Mesenchymal stem cell (in vitro differentiated cells and primary cell): ENCODE data around the gene C1QB.

ENCODE experiments used
- DNase-seq: peaks from one replicate; pipeline ENCODE4 v3.0.0-alpha.2; 2013
- H2AFZ ChIP-seq: one replicate; pipeline ENCODE4 v1.6.1; 2013; ENCODE audit warnings: low read depth, mild to moderate bottlenecking, control low read depth, inconsistent platforms, low read length, moderate library complexity
- H2AK5ac ChIP-seq: 2 replicates; pipeline ENCODE4 v1.6.1; 2013; ENCODE audit warnings: low read length, moderate library complexity, mild to moderate bottlenecking, inconsistent platforms; ENCODE audit not compliant: severe bottlenecking
- H2BK120ac ChIP-seq: one replicate; pipeline ENCODE4 v1.6.1; 2013; ENCODE audit warnings: low read depth, mild to moderate bottlenecking, inconsistent platforms, low read length, moderate library complexity
- H2BK12ac ChIP-seq, 2 experiments: one replicate each; pipeline ENCODE4 v1.6.1; 2013; ENCODE audit warnings: inconsistent platforms in 2 of 2, low read length in 2 of 2, mild to moderate bottlenecking in 2 of 2, moderate library complexity in 2 of 2, control low read depth in 1 of 2
- H2BK15ac ChIP-seq: one replicate; pipeline ENCODE4 v1.6.1; 2013; ENCODE audit warnings: mild to moderate bottlenecking, low read depth, inconsistent platforms; ENCODE audit not compliant: poor library complexity, severe bottlenecking
- H2BK5ac ChIP-seq: 2 replicates; pipeline ENCODE4 v1.6.1; 2013; ENCODE audit warnings: low read depth, mild to moderate bottlenecking, low read length, control low read depth, inconsistent platforms; ENCODE audit not compliant: poor library complexity, severe bottlenecking
- H3K14ac ChIP-seq, 2 experiments: one replicate each; pipeline ENCODE4 v1.6.1; 2013; ENCODE audit warnings: inconsistent platforms in 2 of 2, low read length in 2 of 2, control low read depth in 1 of 2, mild to moderate bottlenecking in 1 of 2, moderate library complexity in 1 of 2
- H3K18ac ChIP-seq, 2 experiments: one replicate each; pipeline ENCODE4 v1.6.1; 2013; ENCODE audit warnings: inconsistent platforms in 2 of 2, low read length in 2 of 2, control low read depth in 1 of 2, low read depth in 1 of 2, mild to moderate bottlenecking in 1 of 2
- H3K23ac ChIP-seq, 2 experiments: one replicate each; pipeline ENCODE4 v1.6.1; 2013; ENCODE audit warnings: inconsistent platforms in 2 of 2, low read length in 2 of 2, mild to moderate bottlenecking in 2 of 2, moderate library complexity in 2 of 2, control low read depth in 1 of 2
- H3K27ac ChIP-seq: 2 replicates; pipeline ENCODE4 v1.5.1; 2013; ENCODE audit warnings: mild to moderate bottlenecking, moderate library complexity, low read length, control low read depth, inconsistent platforms; ENCODE audit not compliant: poor library complexity, severe bottlenecking
- H3K27me3 ChIP-seq, 2 experiments: 2 replicates each; pipeline versions ENCODE4 v1.6.1 to v1.7.0; 2013; ENCODE audit warnings: low read length in 2 of 2, mild to moderate bottlenecking in 2 of 2, moderate library complexity in 2 of 2, control low read depth in 1 of 2, inconsistent platforms in 1 of 2; ENCODE audit not compliant: control insufficient read depth in 1 of 2, insufficient read depth in 1 of 2
- H3K36me3 ChIP-seq, 2 experiments: 2 replicates each; pipeline versions ENCODE4 v1.6.1 to v1.7.0; 2013; ENCODE audit warnings: low read length in 2 of 2, control low read depth in 1 of 2, inconsistent platforms in 1 of 2, low read depth in 1 of 2, mild to moderate bottlenecking in 1 of 2; ENCODE audit not compliant: insufficient read depth in 2 of 2, control insufficient read depth in 1 of 2
- H3K4ac ChIP-seq, 2 experiments: one replicate each; pipeline ENCODE4 v1.6.1; 2013; ENCODE audit warnings: inconsistent platforms in 2 of 2, low read length in 2 of 2, mild to moderate bottlenecking in 2 of 2, moderate library complexity in 2 of 2, control low read depth in 1 of 2, low read depth in 1 of 2
- H3K4me1 ChIP-seq: 2 replicates; pipeline ENCODE4 v1.6.1; 2013; ENCODE audit warnings: low read depth, low read length, control low read depth; ENCODE audit not compliant: control insufficient read depth, insufficient read depth
- H3K4me2 ChIP-seq: 2 replicates; pipeline ENCODE4 v1.6.1; 2013; ENCODE audit warnings: low read length, mild to moderate bottlenecking, inconsistent platforms; ENCODE audit not compliant: poor library complexity, severe bottlenecking
- H3K4me3 ChIP-seq, 2 experiments: 2 replicates each; pipeline versions ENCODE4 v1.5.1 to v1.7.0; 2013; ENCODE audit warnings: low read length in 2 of 2, mild to moderate bottlenecking in 2 of 2, control low read depth in 1 of 2, low read depth in 1 of 2; ENCODE audit not compliant: insufficient read depth in 1 of 2
- H3K79me1 ChIP-seq: replicated peaks from 2 replicates; pipeline ENCODE4 v1.6.1; 2013; ENCODE audit warnings: mild to moderate bottlenecking, control low read depth, low read length, inconsistent platforms; ENCODE audit not compliant: poor library complexity, severe bottlenecking
- H3K9ac ChIP-seq: 2 replicates; pipeline ENCODE4 v1.7.0; 2013; ENCODE audit warnings: mild to moderate bottlenecking, low read length, moderate library complexity
- H3K9me3 ChIP-seq: 2 replicates; pipeline ENCODE4 v1.7.0; 2013; ENCODE audit warnings: mild to moderate bottlenecking, low read length; ENCODE audit not compliant: control insufficient read depth
- H4K8ac ChIP-seq: one replicate; pipeline ENCODE4 v1.6.1; 2013; ENCODE audit warnings: inconsistent platforms, mild to moderate bottlenecking, low read length, moderate library complexity
- H4K91ac ChIP-seq: one replicate; pipeline ENCODE4 v1.6.1; 2013; ENCODE audit warnings: mild to moderate bottlenecking, low read length, inconsistent platforms
- WGBS: methylation state at CpG from one replicate; pipeline ENCODE4 v1.1.7; 2013; ENCODE audit warnings: mixed read lengths; 5-methylcytosine and 5-hydroxymethylcytosine counted together

C1QB gene

DNA sequence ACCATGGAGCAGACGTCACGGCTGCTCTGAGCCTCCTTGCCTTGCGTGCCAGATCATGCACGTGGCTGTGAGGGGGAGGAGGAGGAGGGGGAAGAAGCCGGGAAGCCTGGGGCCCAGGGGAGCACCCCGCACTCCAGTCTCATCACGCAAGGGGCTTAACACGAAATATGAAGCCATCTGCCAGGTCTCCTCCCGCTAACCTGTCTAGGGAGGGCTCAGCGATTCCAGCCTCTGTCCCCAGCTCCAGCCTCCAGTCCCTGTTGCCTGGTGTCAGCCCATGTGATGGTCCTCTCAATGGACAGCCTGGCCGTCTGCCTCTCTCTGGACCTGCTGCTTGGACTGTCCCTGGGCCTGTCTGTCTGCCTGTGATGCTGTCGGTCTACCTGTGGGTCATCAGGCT is 39.1 kb upstream of the C1QB start:
- H3K36me3 ChIP-seq, result no peaks in the 10 kb centered on the region

DNA sequence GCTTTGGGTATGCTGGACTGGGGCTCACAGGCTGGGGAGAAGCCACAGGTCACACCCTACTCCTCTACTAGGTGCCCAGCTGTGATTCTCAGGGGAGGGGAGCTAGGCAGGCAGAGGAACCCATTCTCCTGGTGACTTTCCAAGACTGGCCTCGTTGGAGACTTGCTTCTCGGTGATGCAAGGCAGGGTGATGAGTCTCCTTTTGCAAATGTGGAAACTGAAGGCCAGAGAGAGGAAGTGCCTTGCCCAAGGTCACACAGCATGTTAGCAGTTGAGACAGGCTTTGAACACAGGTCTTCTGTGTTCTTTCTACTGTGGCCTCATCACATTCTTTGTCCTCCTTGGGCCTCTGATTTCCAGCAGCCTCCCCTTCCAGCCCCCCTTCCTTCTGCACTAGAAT is 37.1 kb upstream of the C1QB start:
- DNase-seq, result no peak

More for the DNA sequence above, 39.1 kb upstream of the C1QB start:
- Histone ChIP-seq H3K9ac (no peak overlapping the region), H3K4me3 (no peak overlapping the region), H2BK120ac (no peak overlapping the region), H2AK5ac (no peak overlapping the region), H3K27ac (no peak overlapping the region), H3K23ac (no peak overlapping the region), H3K79me1 (no peaks in the 10 kb centered on the region), H3K4ac (no peak overlapping the region), H3K9me3 (no peaks in the 10 kb centered on the region), H3K4me1 (no peaks in the 10 kb centered on the region), H3K14ac (no peak overlapping the region), H2BK12ac (no peak overlapping the region), H4K91ac (no peak overlapping the region), H3K18ac (no peak overlapping the region), H2BK5ac (no peak overlapping the region), H2AFZ (no peak overlapping the region), H3K4me2 (no peak overlapping the region), H2BK15ac (no peak overlapping the region), H4K8ac (no peak overlapping the region), H3K27me3 (peaks cover 61 to 90% of the 10 kb centered on the region in 2 experiments)
- no peak for DNase-seq
- 68% methylated on average over 12 of the region's 12 CpGs for WGBS

DNA sequence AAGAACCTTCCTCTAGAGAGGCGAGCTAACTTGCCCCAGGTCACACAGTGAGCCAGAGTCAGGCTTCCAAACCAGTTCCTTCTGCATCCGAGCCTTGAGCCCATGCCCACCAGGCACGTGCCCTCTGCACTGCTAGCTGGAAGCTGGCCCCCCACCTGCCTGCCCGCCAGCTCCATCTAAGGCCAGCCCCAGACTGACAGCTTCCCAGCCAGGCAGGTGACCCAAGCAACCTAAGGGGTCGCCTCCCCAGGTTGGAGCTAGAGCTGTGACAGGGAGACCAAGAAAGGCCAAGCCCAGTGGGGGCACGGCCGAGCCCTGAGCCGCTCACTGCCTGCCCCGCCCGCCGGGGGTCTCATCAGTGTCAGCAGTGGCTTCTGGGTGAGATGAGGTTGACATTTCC is 36.5 kb upstream of the C1QB start:
- no peak overlapping the region for H3K27ac ChIP-seq
- H3K4ac ChIP-seq, result no peak overlapping the region
- H3K9me3 ChIP-seq, result no peaks in the 10 kb centered on the region
- H2BK12ac ChIP-seq, result no peak overlapping the region
- no peak overlapping the region for H3K4me3 ChIP-seq
- no peak overlapping the region for H4K8ac ChIP-seq
- H2BK15ac ChIP-seq, result no peak overlapping the region
- H3K14ac ChIP-seq, result no peak overlapping the region
- H3K4me2 ChIP-seq, result no peak overlapping the region
- no peak overlapping the region for H2AFZ ChIP-seq
- no peak overlapping the region for H2BK5ac ChIP-seq
- H4K91ac ChIP-seq, result no peak overlapping the region
- no peak for DNase-seq
- no peak overlapping the region for H2AK5ac ChIP-seq
- no peaks in the 10 kb centered on the region for H3K4me1 ChIP-seq
- no peak overlapping the region for H2BK120ac ChIP-seq
- WGBS, result 75% methylated on average over 11 of the region's 11 CpGs
- no peak overlapping the region for H3K23ac ChIP-seq
- H3K36me3 ChIP-seq, result no peaks in the 10 kb centered on the region
- no peak overlapping the region for H3K18ac ChIP-seq
- no peaks in the 10 kb centered on the region for H3K79me1 ChIP-seq
- no peak overlapping the region for H3K9ac ChIP-seq
- peaks cover 66 to 88% of the 10 kb centered on the region in 2 experiments for H3K27me3 ChIP-seq

More for the DNA sequence above, 37.1 kb upstream of the C1QB start:
- H3K18ac ChIP-seq, result no peak overlapping the region
- no peak overlapping the region for H2BK15ac ChIP-seq
- no peak overlapping the region for H2BK12ac ChIP-seq
- H2BK120ac ChIP-seq, result no peak overlapping the region
- no peak overlapping the region for H3K9ac ChIP-seq
- no peaks in the 10 kb centered on the region for H3K9me3 ChIP-seq
- H2AFZ ChIP-seq, result no peak overlapping the region
- no peak overlapping the region for H3K23ac ChIP-seq
- no peak overlapping the region for H3K4me2 ChIP-seq
- H3K79me1 ChIP-seq, result no peaks in the 10 kb centered on the region
- H3K4ac ChIP-seq, result no peak overlapping the region
- no peak overlapping the region for H4K91ac ChIP-seq
- H4K8ac ChIP-seq, result no peak overlapping the region
- H3K27ac ChIP-seq, result no peak overlapping the region
- H3K27me3 ChIP-seq, result peaks cover 67 to 90% of the 10 kb centered on the region in 2 experiments
- H3K4me3 ChIP-seq, result no peak overlapping the region
- no peaks in the 10 kb centered on the region for H3K4me1 ChIP-seq
- H2AK5ac ChIP-seq, result no peak overlapping the region
- H2BK5ac ChIP-seq, result no peak overlapping the region
- no peaks in the 10 kb centered on the region for H3K36me3 ChIP-seq
- WGBS, result 77% methylated on average over 2 of the region's 2 CpGs
- no peak overlapping the region for H3K14ac ChIP-seq

- Histone ChIP-seq H3K27ac (no peak overlapping the region), H2BK5ac (no peak overlapping the region), H3K4me1 (no peaks in the 10 kb centered on the region), H3K9me3 (no peaks in the 10 kb centered on the region), H3K14ac (no peak overlapping the region), H2BK12ac (no peak overlapping the region), H2BK120ac (no peak overlapping the region), H3K18ac (no peak overlapping the region), H4K8ac (no peak overlapping the region), H3K79me1 (no peaks in the 10 kb centered on the region), H2AK5ac (no peak overlapping the region), H3K4me2 (no peak overlapping the region), H3K9ac (no peak overlapping the region), H3K23ac (no peak overlapping the region), H2BK15ac (no peak overlapping the region), H3K36me3 (no peaks in the 10 kb centered on the region), H3K27me3 (peaks cover 73 to 89% of the 10 kb centered on the region in 2 experiments), H4K91ac (no peak overlapping the region), H3K4ac (no peak overlapping the region), H2AFZ (no peak overlapping the region), H3K4me3 (no peak overlapping the region)
- no peak for DNase-seq
- 78% methylated on average over 16 of the region's 16 CpGs for WGBS
These were observed 35.0 kb upstream of the C1QB start for GRCh38 chr1:22618056-22618455.
